HepG2 (cell line): ENCODE data around the gene CHST12. TPM values are rescaled to one million over a fixed set of nuclear protein-coding genes. Genes with fewer than 3 reads are reported as not detected.

Experiments
- AGO2 ChIP-seq: fragments of 200-400 bp; formaldehyde crosslinking; optimal IDR thresholded peaks from 2 replicates; pipeline ENCODE3; 2017; ENCODE audit warnings: mild to moderate bottlenecking, low read depth, low read length, moderate library complexity
- CEBPB ChIP-seq: IDR thresholded peaks from 2 replicates; pipeline ENCODE4 v1.6.1; 2011; ENCODE audit warnings: low read depth, low read length, improper control_type of control experiment, borderline replicate concordance
- EP300 ChIP-seq, 3 experiments: sonication (generic) in 1 of 3; formaldehyde crosslinking in 1 of 3; IDR thresholded peaks; 2 replicates each; pipeline versions ENCODE4 v1.5.1 to v1.6.1; 2011 to 2020; ENCODE audit warnings: low read depth in 2 of 3, low read length in 2 of 3, borderline replicate concordance in 1 of 3, improper control_type of control experiment in 1 of 3, mild to moderate bottlenecking in 1 of 3, missing genetic modification reagents in 1 of 3, moderate library complexity in 1 of 3
- ERF ChIP-seq: IDR thresholded peaks from 2 replicates; pipeline ENCODE4 v1.6.1; 2018; ENCODE audit warnings: missing biosample characterization, missing genetic modification reagents
- FOXA1 ChIP-seq, 2 experiments: fragments of 450-650 bp in 1 of 2; sonication (generic) in 1 of 2; formaldehyde crosslinking in 1 of 2; IDR thresholded peaks; 2 replicates each; pipeline versions ENCODE4 v1.4.0 to v1.6.1; 2016 to 2020; ENCODE audit warnings: missing genetic modification reagents in 1 of 2
- HOXA7 ChIP-seq: sonication (generic); formaldehyde crosslinking; IDR thresholded peaks from 2 replicates; pipeline ENCODE4 v1.8.1; 2022; ENCODE audit warnings: mild to moderate bottlenecking, missing genetic modification reagents, moderate library complexity
- MTF1 ChIP-seq: sonication (generic); formaldehyde crosslinking; IDR thresholded peaks from 2 replicates; pipeline ENCODE4 v1.5.0; 2020; ENCODE audit warnings: missing genetic modification reagents
- NFE2 ChIP-seq: sonication (generic); formaldehyde crosslinking; IDR thresholded peaks from 2 replicates; pipeline ENCODE4 v1.4.0; 2020; ENCODE audit warnings: missing genetic modification reagents
- RFXANK ChIP-seq: IDR thresholded peaks from 2 replicates; pipeline ENCODE4 v1.6.1; 2016
- XRCC5 ChIP-seq: fragments of 200-400 bp; formaldehyde crosslinking; optimal IDR thresholded peaks from 2 replicates; pipeline ENCODE3; 2017; ENCODE audit warnings: mild to moderate bottlenecking, low read length
- ZBTB20 ChIP-seq: sonication (generic); formaldehyde crosslinking; IDR thresholded peaks from 2 replicates; pipeline ENCODE4 v1.8.1; 2023; ENCODE audit warnings: missing genetic modification reagents, low read depth, mild to moderate bottlenecking, borderline replicate concordance
- ZBTB7B ChIP-seq: sonication (generic); formaldehyde crosslinking; IDR thresholded peaks from 2 replicates; pipeline ENCODE4 v1.4.0; 2020; ENCODE audit warnings: missing genetic modification reagents
- ZNF264 ChIP-seq: sonication (generic); formaldehyde crosslinking; IDR thresholded peaks from 2 replicates; pipeline ENCODE4 v1.4.0; 2020; ENCODE audit warnings: missing genetic modification reagents
- ZNF292 ChIP-seq: sonication (generic); formaldehyde crosslinking; IDR thresholded peaks from 2 replicates; pipeline ENCODE4 v1.8.1; 2022; ENCODE audit warnings: mild to moderate bottlenecking, low read depth, missing genetic modification reagents, borderline replicate concordance
- ZNF556 ChIP-seq: sonication (generic); formaldehyde crosslinking; IDR thresholded peaks from 2 replicates; pipeline ENCODE4 v1.4.0; 2020; ENCODE audit warnings: mild to moderate bottlenecking, missing genetic modification reagents, borderline replicate concordance
- ZNF629 ChIP-seq: sonication (generic); formaldehyde crosslinking; conservative IDR thresholded peaks from 2 replicates; pipeline ENCODE4 v1.5.0; 2020; ENCODE audit warnings: missing genetic modification reagents
- ZNF737 ChIP-seq: sonication (generic); formaldehyde crosslinking; IDR thresholded peaks from 2 replicates; pipeline ENCODE4 v1.5.0; 2020; ENCODE audit warnings: missing genetic modification reagents, mild to moderate bottlenecking, borderline replicate concordance
- ZSCAN25 ChIP-seq: sonication (generic); formaldehyde crosslinking; IDR thresholded peaks from 2 replicates; pipeline ENCODE4 v1.8.0; 2022; ENCODE audit warnings: mild to moderate bottlenecking, missing genetic modification reagents
- ZSCAN30 ChIP-seq: sonication (generic); formaldehyde crosslinking; IDR thresholded peaks from 2 replicates; pipeline ENCODE4 v1.5.0; 2020; ENCODE audit warnings: mild to moderate bottlenecking, missing genetic modification reagents
- ZSCAN9 ChIP-seq: IDR thresholded peaks from 2 replicates; pipeline ENCODE4 v1.6.1; 2016; ENCODE audit warnings: borderline replicate concordance
- polyA plus RNA-seq, 8 experiments: library from polyadenylated mRNA; depleted of rRNA in 3 of 8; stranded (reverse) in 7 of 8; unstranded in 1 of 8; fragments of >200 nt; fragmentation: Illumina TruSeq in 4 of 8; extraction: Trizol in 4 of 8; gene quantifications; 2 replicates each; pipeline versions ENCODE4 v1.2.1 to v1.2.3, GENCODE V29; 2011 to 2016; ENCODE audit warnings: low read depth in 4 of 8, missing spikeins in 1 of 8, mixed read lengths in 1 of 8; ENCODE audit not compliant: insufficient read depth in 1 of 8
- total RNA-seq, 5 experiments: library from RNA; depleted of rRNA; stranded (reverse); fragments of >200 nt; fragmentation: Illumina TruSeq; extraction: Trizol; gene quantifications; 2 replicates each; pipeline ENCODE4 v1.2.3, GENCODE V29; 2016; ENCODE audit warnings: low read depth in 1 of 5
- TF ChIP-seq, protein P1 (sequence below): sonication (generic); formaldehyde crosslinking; IDR thresholded peaks from 2 replicates; pipeline ENCODE4 v1.9.0; 2021; ENCODE audit warnings: missing genetic modification reagents, mild to moderate bottlenecking, borderline replicate concordance
- TF ChIP-seq, protein P2 (sequence below), 2 experiments: sonication (generic) in 1 of 2; formaldehyde crosslinking in 1 of 2; IDR thresholded peaks; 2 replicates each; pipeline versions ENCODE4 v1.5.1 to v1.6.1; 2011 to 2020; ENCODE audit warnings: borderline replicate concordance in 1 of 2, low read depth in 1 of 2, low read length in 1 of 2, mild to moderate bottlenecking in 1 of 2, missing genetic modification reagents in 1 of 2, moderate library complexity in 1 of 2
- TF ChIP-seq, protein P3 (sequence below): sonication (generic); formaldehyde crosslinking; IDR thresholded peaks from 2 replicates; pipeline ENCODE4 v1.4.0; 2020; ENCODE audit warnings: missing genetic modification reagents; ENCODE audit errors: not compliant biosample characterization

Gene CHST12
- total and polyA plus RNA-seq, 2 of the 13 experiments (the other 11 are each of a cell fraction or from before 2014, with no cell fraction given): 6.4 to 15.8 TPM

DNA sequence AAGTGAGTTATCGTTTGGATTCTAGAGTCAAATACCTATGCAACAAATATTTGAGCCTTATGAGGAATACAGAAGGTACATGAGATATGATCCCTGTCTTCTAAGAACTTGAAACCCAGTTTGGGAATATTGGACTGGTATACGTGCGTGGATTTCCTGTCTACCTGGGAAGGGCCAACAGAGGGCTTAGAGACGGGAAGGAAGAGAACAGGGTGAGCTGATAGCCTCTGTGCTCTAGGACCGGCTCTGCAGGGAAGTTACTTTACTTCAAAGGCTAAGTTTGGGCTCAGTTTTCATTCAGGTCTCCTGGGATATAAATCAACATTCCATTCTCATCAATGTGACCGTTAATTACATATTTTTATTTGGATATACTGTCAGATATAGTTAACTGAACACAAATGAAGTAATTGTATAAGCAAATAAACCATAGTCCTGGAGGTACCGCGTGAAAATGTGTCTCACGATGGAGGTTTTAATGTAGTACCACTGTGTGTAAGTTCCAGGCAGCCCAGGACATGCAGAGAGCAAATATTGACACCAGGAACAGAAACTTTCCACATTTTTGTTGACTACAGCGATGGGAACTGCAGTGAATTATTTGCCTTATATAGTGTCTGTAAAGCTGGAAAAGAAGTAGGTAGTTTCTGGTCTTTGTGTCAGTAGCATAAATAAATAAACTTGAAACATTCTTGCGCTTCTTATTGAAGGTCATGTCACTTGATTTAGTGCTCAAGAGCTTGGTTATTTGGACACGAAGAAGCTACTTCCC, 8.6 kb downstream of the CHST12 start (continued):
- TF ChIP-seq, protein P1, sequence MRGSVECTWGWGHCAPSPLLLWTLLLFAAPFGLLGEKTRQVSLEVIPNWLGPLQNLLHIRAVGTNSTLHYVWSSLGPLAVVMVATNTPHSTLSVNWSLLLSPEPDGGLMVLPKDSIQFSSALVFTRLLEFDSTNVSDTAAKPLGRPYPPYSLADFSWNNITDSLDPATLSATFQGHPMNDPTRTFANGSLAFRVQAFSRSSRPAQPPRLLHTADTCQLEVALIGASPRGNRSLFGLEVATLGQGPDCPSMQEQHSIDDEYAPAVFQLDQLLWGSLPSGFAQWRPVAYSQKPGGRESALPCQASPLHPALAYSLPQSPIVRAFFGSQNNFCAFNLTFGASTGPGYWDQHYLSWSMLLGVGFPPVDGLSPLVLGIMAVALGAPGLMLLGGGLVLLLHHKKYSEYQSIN (CRISPR knock-in tag): no peak
- peak; percentile 1; the same call in 1 of the 2 replicates for TF ChIP-seq ERF (CRISPR knock-in tag)
- TF ChIP-seq, protein P2, sequence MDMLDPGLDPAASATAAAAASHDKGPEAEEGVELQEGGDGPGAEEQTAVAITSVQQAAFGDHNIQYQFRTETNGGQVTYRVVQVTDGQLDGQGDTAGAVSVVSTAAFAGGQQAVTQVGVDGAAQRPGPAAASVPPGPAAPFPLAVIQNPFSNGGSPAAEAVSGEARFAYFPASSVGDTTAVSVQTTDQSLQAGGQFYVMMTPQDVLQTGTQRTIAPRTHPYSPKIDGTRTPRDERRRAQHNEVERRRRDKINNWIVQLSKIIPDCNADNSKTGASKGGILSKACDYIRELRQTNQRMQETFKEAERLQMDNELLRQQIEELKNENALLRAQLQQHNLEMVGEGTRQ (IDR thresholded peaks at IDR 0.05; ENCODE audit: low read depth, low read length): no peak
- TF ChIP-seq, protein P2 (CRISPR knock-in tag; IDR thresholded peaks at IDR 0.05; ENCODE audit: borderline replicate concordance): no peak; the same call in 1 of the 2 replicates
- TF ChIP-seq ZNF629 (CRISPR knock-in tag): no peak
- TF ChIP-seq ZSCAN25: no peak
- no peak for TF ChIP-seq HOXA7 (CRISPR knock-in tag)
- TF ChIP-seq, protein P3, sequence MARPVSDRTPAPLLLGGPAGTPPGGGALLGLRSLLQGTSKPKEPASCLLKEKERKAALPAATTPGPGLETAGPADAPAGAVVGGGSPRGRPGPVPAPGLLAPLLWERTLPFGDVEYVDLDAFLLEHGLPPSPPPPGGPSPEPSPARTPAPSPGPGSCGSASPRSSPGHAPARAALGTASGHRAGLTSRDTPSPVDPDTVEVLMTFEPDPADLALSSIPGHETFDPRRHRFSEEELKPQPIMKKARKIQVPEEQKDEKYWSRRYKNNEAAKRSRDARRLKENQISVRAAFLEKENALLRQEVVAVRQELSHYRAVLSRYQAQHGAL (CRISPR knock-in tag): no peak
- TF ChIP-seq ZNF264 (CRISPR knock-in tag): peak; percentile 50; the same call in 1 of the 2 replicates
- no peak; the same call in 1 of the 2 replicates for TF ChIP-seq FOXA1 (IDR thresholded peaks at IDR 0.05)
- TF ChIP-seq FOXA1 (CRISPR knock-in tag; IDR thresholded peaks at IDR 0.05): peak; percentile 83
- TF ChIP-seq NFE2 (CRISPR knock-in tag): no peak
- TF ChIP-seq XRCC5: no peak
- TF ChIP-seq RFXANK (CRISPR knock-in tag): 0 out of 2 replicates have a peak, but pooled peaks have one; percentile 38
- TF ChIP-seq ZNF292 (CRISPR knock-in tag): 0 out of 2 replicates have a peak, but pooled peaks have one; percentile 22
- no peak for TF ChIP-seq ZSCAN9 (CRISPR knock-in tag)
- 0 out of 2 replicates have a peak, but pooled peaks have one; percentile 42 for TF ChIP-seq ZNF556 (CRISPR knock-in tag)
- no peak for TF ChIP-seq ZNF737 (CRISPR knock-in tag)
- 0 out of 2 replicates have a peak, but pooled peaks have one; percentile 31 for TF ChIP-seq ZBTB7B (CRISPR knock-in tag)
- no peak for TF ChIP-seq MTF1 (CRISPR knock-in tag)
- TF ChIP-seq AGO2: no peak
- peak in 1 of 2 experiments; percentile 41; a peak in 1 of 4 replicates for TF ChIP-seq EP300 (IDR thresholded peaks at IDR 0.05; ENCODE audit: low read depth in 2 of 2, low read length in 2 of 2)
- TF ChIP-seq EP300 (CRISPR knock-in tag; IDR thresholded peaks at IDR 0.05; ENCODE audit: borderline replicate concordance): no peak
- TF ChIP-seq ZSCAN30 (CRISPR knock-in tag): no peak
- peak; percentile 92; the same call in 1 of the 2 replicates for TF ChIP-seq ZBTB20 (CRISPR knock-in tag)
- TF ChIP-seq CEBPB: no peak
